NK-92 (cell line): Measurements from ENCODE around the gene EGR1.

Source experiments
- DNase-seq: peaks from one replicate; lab custom pipeline; 2025; ENCODE audit not compliant: unreplicated experiment; lab: John Stamatoyannopoulos, UW

EGR1 gene

GRCh38 chr5:138465261-138466124 lies at the start of gene EGR1:
TSS of gene EGR1 (plus strand) at chr5:138465479. CDS start at chr5:138465762, 283 bp downstream.
- peak; percentile 42 for DNase-seq

GRCh38 chr5:138418444-138418843 lies 46.8 kb upstream of the EGR1 start:
- no peak for DNase-seq

- no peak for DNase-seq
These were observed 40.2 kb upstream of the EGR1 start for GRCh38 chr5:138425079-138425478.

- DNase-seq: no peak
These were observed 29.3 kb upstream of the EGR1 start for GRCh38 chr5:138435943-138436342.

GRCh38 chr5:138438003-138438723 lies 27.1 kb upstream of the EGR1 start:
- DNase-seq: no peak

GRCh38 chr5:138438724-138439476 lies 26.4 kb upstream of the EGR1 start, which contains the start of gene REEP2:
TSS of gene REEP2 (plus strand) at chr5:138439057. CDS start at chr5:138439209, 152 bp downstream.
- no peak for DNase-seq

GRCh38 chr5:138439477-138440158 lies 25.7 kb upstream of the EGR1 start:
- no peak for DNase-seq

GRCh38 chr5:138440159-138441073 lies 24.9 kb upstream of the EGR1 start:
- DNase-seq: no peak

- DNase-seq: no peak
These were observed 24.1 kb upstream of the EGR1 start for GRCh38 chr5:138441221-138441620.

GRCh38 chr5:138444078-138444773 lies 21.1 kb upstream of the EGR1 start:
- no peak for DNase-seq

- DNase-seq: no peak
These were observed 20.3 kb upstream of the EGR1 start for GRCh38 chr5:138444774-138445546.

GRCh38 chr5:138445547-138446271 lies 19.6 kb upstream of the EGR1 start:
- no peak for DNase-seq

- DNase-seq: no peak
These were observed 17.2 kb upstream of the EGR1 start for GRCh38 chr5:138448070-138448469.

- no peak for DNase-seq
These were observed 16.5 kb upstream of the EGR1 start for GRCh38 chr5:138448481-138449398.

GRCh38 chr5:138449501-138450239 lies 15.6 kb upstream of the EGR1 start:
- DNase-seq: no peak

- DNase-seq: no peak
These were observed 14.3 kb upstream of the EGR1 start for GRCh38 chr5:138450971-138451370.
